Adrenal gland (tissue), 5 donors: ENCODE measurements around the gene CYB561A3.
A peak's percentile ranks its signal among the peaks of the same experiment; 100 is the strongest.

ENCODE experiments used
- POLR2A ChIP-seq, 2 donors: fragments of 450-650 bp; IDR thresholded peaks; one replicate each; pipeline ENCODE4 v1.6.1; 2017; ENCODE audit warnings: antibody characterized with exemption in 2 of 2, mild to moderate bottlenecking in 2 of 2, moderate library complexity in 1 of 2
- TF ChIP-seq, protein P1 (sequence below), 6 experiments: fragments of 450-650 bp in 4 of 6; fragments of 200-600 bp in 2 of 6; sonication (generic) in 1 of 6; IDR thresholded peaks; 1 replicate in 5 of 6; 2 replicates in 1 of 6; pipeline versions ENCODE4 v1.5.1 to v1.8.0; 2016 to 2021; ENCODE audit warnings: antibody characterized with exemption in 6 of 6, mild to moderate bottlenecking in 2 of 6, moderate library complexity in 1 of 6
- donor health status: DM: no; HTN: no; CAD: no.

- TF ChIP-seq, protein P1, sequence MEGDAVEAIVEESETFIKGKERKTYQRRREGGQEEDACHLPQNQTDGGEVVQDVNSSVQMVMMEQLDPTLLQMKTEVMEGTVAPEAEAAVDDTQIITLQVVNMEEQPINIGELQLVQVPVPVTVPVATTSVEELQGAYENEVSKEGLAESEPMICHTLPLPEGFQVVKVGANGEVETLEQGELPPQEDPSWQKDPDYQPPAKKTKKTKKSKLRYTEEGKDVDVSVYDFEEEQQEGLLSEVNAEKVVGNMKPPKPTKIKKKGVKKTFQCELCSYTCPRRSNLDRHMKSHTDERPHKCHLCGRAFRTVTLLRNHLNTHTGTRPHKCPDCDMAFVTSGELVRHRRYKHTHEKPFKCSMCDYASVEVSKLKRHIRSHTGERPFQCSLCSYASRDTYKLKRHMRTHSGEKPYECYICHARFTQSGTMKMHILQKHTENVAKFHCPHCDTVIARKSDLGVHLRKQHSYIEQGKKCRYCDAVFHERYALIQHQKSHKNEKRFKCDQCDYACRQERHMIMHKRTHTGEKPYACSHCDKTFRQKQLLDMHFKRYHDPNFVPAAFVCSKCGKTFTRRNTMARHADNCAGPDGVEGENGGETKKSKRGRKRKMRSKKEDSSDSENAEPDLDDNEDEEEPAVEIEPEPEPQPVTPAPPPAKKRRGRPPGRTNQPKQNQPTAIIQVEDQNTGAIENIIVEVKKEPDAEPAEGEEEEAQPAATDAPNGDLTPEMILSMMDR (IDR thresholded peaks at IDR 0.05): no peak
- TF ChIP-seq POLR2A (IDR thresholded peaks at IDR 0.05): peak; percentile 97
Observed at GRCh38 chr11:61361741-61362541, at the start of gene CYB561A3, which contains the start of gene TMEM138.
